ENCODE results near the gene CCDC89.
"Not testable (repeated sequence)": the region's sequence is repeated elsewhere in the genome, so short reads cannot be mapped to it uniquely, and the experiment has no call there.

The CCDC89 gene

DNA sequence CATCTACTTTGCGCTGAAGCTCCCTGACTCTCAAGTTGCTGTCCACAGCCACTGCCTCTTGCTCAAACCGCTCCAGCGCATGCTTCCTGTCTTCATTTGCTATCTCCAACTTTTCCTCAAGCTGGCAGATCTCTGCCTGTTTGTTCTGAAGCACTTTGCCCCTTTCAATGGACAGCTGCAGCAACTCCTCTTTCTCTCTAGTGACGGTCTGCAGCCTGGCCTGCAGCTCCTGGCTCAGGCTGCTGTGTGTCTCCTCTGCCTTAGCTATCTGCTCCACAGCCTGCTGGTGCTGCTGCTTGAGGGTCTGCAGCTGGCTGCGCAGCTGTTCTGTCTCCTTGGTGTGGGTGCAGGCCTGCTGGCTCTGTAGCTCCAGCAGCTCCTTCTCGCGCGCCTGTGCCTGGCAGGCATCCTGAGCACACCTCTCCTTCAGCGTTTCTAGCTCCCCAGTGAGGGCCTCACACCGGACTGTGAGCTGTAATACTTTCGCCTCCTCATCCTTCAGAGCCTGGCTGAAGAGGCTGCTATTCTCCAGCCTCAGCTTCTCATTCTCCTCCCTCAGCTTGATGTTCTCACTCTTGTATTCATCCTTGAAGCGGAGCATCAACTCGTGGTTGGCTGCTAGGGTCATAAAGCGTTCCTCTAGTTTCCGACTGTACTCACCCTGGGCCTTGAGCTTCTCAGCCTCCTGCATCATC is 723 bp downstream of the CCDC89 start:
- H3K27ac ChIP-seq: no peak overlapping the region
- TF ChIP-seq ZFX (IDR thresholded peaks at IDR 0.05; ENCODE audit: borderline replicate concordance): no peak
- TF ChIP-seq, protein P1, sequence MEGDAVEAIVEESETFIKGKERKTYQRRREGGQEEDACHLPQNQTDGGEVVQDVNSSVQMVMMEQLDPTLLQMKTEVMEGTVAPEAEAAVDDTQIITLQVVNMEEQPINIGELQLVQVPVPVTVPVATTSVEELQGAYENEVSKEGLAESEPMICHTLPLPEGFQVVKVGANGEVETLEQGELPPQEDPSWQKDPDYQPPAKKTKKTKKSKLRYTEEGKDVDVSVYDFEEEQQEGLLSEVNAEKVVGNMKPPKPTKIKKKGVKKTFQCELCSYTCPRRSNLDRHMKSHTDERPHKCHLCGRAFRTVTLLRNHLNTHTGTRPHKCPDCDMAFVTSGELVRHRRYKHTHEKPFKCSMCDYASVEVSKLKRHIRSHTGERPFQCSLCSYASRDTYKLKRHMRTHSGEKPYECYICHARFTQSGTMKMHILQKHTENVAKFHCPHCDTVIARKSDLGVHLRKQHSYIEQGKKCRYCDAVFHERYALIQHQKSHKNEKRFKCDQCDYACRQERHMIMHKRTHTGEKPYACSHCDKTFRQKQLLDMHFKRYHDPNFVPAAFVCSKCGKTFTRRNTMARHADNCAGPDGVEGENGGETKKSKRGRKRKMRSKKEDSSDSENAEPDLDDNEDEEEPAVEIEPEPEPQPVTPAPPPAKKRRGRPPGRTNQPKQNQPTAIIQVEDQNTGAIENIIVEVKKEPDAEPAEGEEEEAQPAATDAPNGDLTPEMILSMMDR (IDR thresholded peaks at IDR 0.05): no peak

DNA sequence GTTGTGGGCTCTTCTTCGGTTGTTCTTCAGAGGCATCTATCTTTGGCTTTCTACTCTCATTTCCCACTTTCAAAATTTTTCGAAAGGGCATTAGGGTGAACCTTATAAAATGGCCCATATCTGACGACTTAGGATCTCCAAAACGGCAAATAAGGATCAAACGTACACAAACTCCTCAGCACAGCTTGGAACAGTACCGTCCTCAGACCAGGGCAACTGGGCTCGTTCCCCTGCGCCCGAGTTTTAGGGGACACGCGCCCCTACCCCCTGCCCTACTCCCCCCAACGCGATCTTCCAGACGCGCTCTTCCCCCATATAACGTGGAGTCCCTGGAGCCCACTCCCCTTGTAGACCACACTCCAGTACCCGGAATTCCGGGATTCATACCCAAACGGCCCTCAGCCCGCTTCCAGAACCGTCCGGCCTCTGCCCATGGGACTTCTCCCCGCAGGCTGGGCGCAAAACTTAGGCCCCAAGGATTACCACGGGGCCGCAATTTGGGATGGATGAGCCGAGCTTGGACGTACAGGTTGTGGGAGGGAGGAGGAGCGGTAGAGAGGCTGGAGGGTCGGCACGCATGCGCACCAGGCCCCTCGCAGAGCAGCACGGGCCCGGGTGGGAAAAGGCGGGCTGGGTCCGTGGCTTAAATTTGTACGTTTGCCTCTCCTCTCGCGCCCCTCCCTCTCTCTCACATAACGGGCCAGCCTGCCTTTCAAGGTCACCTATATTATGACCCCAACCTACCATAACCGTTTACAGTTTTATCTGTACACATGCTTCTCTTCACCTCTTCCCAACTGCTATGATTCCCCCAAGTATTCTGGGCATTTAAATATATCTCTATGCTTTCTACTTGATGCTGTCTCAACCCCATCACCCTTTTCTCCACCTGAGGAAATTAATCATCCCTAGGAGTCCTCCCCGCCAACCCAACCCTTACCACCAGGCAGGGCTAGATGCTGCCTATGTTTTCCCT is 3.4 kb downstream of the CCDC89 start:
- H3K27ac ChIP-seq: no peak overlapping the region
- TF ChIP-seq ZFX (IDR thresholded peaks at IDR 0.05; ENCODE audit: borderline replicate concordance): no peak
- TF ChIP-seq, protein P1 (IDR thresholded peaks at IDR 0.05): no peak

DNA sequence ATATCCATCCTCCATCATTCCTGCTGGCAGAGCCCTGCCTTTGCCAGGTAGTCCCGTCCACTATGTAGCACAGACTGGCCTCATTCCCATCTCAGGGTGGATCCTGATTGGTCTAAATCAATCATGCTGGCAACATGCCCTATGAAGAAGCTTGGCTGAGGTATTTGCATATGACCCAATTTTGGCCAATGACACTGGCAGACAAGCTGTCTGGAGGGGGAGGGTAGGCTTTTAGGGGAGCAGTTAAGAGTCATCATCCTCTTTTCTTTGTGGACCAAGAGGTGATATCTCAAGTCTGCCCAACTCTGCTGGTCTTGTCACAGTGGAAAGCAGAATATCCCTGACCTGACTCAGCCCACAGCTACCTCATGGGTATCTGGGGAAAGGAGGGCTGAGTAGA is 5.1 kb downstream of the CCDC89 start:
- TF ChIP-seq, protein P1 (IDR thresholded peaks at IDR 0.05): no peak
- TF ChIP-seq ZFX (IDR thresholded peaks at IDR 0.05; ENCODE audit: borderline replicate concordance): no peak
- peak overlapping the region; percentile 15; the same call in 1 of the 2 replicates for H3K27ac ChIP-seq

DNA sequence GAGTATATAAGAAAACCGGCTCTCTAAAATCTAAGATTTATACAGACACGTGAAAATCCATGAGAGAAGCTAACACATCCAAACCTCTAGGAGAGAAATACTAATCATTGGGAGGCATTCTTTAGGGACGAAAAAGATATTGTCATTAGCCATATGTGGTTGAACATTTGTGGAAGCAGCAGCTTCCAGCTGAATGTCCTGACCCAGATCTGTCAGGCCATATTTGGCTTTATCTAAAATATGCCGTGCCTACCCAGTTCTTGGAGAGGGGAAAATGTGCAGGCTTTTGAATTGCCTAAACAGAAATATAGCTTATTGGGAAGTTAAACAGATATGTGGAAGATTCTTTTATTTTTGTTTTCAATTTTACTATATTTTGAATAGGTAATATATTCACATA is 6.4 kb downstream of the CCDC89 start:
- TF ChIP-seq, protein P1 (IDR thresholded peaks at IDR 0.05): no peak
- no peak overlapping the region for H3K27ac ChIP-seq

DNA sequence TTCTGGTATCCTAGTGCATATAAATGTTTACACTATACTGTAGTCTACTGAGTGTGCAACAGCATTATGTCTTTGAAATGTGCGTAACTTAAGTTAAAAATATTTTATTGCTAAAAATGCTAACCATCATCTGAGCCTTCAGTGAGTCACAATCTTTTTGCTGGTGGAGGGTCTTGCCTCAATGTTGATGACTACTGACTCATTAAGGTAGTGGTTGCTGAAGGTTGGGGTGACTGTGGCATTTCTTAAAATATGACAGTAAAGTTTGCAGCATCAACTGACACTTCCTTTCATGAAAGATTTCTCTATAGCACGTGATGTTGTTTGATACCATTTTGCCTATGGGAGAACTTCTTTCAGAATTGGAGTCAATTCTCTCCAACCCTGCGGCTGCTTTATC is 12.6 kb downstream of the CCDC89 start:
- H3K27ac ChIP-seq: no peak overlapping the region
- no peak for TF ChIP-seq ZFX (IDR thresholded peaks at IDR 0.05; ENCODE audit: borderline replicate concordance)
- TF ChIP-seq, protein P1 (IDR thresholded peaks at IDR 0.05): no peak

DNA sequence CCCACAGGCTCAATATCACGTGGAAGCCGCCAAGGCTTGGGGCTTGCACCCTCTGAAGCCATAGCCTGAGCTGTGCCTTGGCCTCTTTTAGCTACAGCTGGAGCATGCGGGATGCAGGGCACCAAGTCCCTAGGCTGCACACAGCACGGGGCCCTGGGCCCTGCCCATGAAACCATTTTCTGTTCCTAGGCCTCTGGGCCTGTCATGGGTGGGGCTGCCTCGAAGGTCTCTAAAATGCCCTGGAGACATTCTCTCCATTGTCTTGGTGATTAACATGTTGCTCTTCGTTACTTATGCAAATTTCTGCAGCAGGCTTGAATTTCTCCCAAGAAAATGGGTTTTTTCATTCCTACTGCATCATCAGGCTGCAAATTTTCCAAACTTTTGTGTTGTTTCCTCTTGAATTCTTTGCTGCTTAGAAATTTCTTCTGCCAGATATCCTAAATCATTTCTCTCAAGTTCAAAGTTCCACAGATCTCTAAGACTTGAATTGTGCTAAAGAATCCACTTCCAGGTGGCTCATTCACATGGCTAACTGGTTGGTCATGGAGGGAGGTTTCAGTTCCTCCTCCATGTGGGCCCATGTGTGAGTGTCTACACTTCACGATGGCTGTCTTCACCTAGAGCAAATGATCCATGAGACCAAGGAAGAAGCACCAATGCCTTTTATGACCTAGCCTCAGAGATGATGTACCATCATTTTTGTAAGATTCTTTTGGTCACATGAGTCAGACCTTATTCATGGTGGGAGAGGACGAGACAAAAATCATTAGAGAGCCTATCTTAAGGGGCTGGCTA is 13.7 kb downstream of the CCDC89 start:
- TF ChIP-seq ZFX (IDR thresholded peaks at IDR 0.05; ENCODE audit: borderline replicate concordance): no peak
- TF ChIP-seq, protein P1 (IDR thresholded peaks at IDR 0.05): no peak
- no peak overlapping the region for H3K27ac ChIP-seq

DNA sequence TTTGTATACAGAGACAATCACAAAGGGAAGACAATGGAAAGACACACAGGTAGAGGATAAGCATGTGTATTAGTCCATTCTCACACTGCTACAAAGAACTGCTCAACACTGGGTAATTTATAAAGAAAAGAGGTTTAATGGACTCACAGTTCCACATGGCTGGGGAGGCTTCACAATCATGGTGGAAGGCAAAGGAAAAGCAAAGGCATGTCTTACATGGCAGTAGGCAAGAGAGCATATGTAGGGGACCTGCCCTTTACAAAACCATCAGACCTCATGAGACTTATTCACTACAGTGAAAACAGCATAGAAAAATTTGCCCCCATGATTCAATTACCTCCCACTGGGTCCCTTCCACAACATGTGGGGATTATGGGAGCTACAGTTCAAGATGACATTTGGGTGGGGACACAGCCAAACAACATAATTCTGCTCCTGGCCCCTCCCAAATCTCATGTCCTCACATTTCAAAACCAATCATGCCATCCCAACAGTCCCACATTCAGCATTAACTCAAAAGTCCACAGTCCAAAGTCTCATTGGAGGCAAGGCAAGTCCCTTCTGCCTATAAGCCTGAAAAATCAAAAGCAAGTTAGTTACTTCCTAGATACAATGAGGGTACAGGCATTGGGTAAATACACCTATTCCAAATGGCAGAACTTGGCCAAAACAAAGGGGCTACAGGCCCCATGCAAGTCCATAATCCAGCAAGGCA is 14.9 kb downstream of the CCDC89 start:
- not testable (repeated sequence) for H3K27ac ChIP-seq
